Karpas-422 (cell line): ENCODE results near the gene C1orf87. TPM values are rescaled to one million over a fixed set of nuclear protein-coding genes. Genes with fewer than 3 reads are reported as not detected.

Source experiments
- DNase-seq: peaks from one replicate; pipeline ENCODE4 v3.0.0-alpha.2; 2015
- H2AFZ ChIP-seq: fragments of 200-600 bp; sonication (generic); 2 replicates; pipeline ENCODE4 v1.6.1; 2014; ENCODE audit warnings: antibody characterized with exemption, low read length, mixed read lengths
- H3K27ac ChIP-seq: fragments of 200-600 bp; sonication (generic); 2 replicates; pipeline ENCODE4 v1.5.1; 2014; ENCODE audit warnings: mild to moderate bottlenecking, low read length, moderate library complexity
- H3K27me3 ChIP-seq: fragments of 200-600 bp; sonication (generic); 2 replicates; pipeline ENCODE4 v1.6.1; 2014; ENCODE audit warnings: low read length, mixed read lengths
- H3K36me3 ChIP-seq: fragments of 200-600 bp; sonication (generic); 2 replicates; pipeline ENCODE4 v1.6.1; 2014; ENCODE audit warnings: low read length, mixed read lengths; ENCODE audit not compliant: insufficient read depth
- H3K4me1 ChIP-seq: fragments of 200-600 bp; sonication (generic); 2 replicates; pipeline ENCODE4 v1.6.1; 2014; ENCODE audit warnings: mild to moderate bottlenecking, low read length, mixed read lengths
- H3K4me2 ChIP-seq: fragments of 200-600 bp; sonication (generic); 2 replicates; pipeline ENCODE4 v1.6.1; 2014; ENCODE audit warnings: low read length, low read depth, mild to moderate bottlenecking; ENCODE audit not compliant: poor library complexity, severe bottlenecking
- H3K4me3 ChIP-seq: fragments of 200-600 bp; sonication (generic); 2 replicates; pipeline ENCODE4 v1.5.1; 2014; ENCODE audit warnings: mild to moderate bottlenecking, antibody characterized with exemption, low read length, mixed read lengths
- H3K79me2 ChIP-seq: fragments of 200-600 bp; sonication (generic); 2 replicates; pipeline ENCODE4 v1.6.1; 2014; ENCODE audit warnings: mild to moderate bottlenecking, low read length, mixed read lengths
- H3K9ac ChIP-seq: fragments of 200-600 bp; sonication (generic); 2 replicates; pipeline ENCODE4 v1.6.0; 2014; ENCODE audit warnings: low read length
- H3K9me2 ChIP-seq: fragments of 200-600 bp; sonication (generic), shearing (Covaris generic); replicated peaks from 2 replicates; pipeline ENCODE4 v1.6.0; 2014; ENCODE audit warnings: mild to moderate bottlenecking, low read length, moderate library complexity; ENCODE audit not compliant: insufficient read depth
- H3K9me3 ChIP-seq: fragments of 300-700, 200-600 bp; sonication (generic); 2 replicates; pipeline ENCODE4 v1.6.1; 2014; ENCODE audit warnings: low read length, mixed read lengths
- H4K20me1 ChIP-seq: fragments of 200-600 bp; sonication (generic); 2 replicates; pipeline ENCODE4 v1.6.1; 2014; ENCODE audit warnings: mild to moderate bottlenecking, antibody characterized with exemption, low read length, low read depth; ENCODE audit not compliant: insufficient read depth
- total RNA-seq: library from RNA; depleted of rRNA; stranded (reverse); fragments of >200 nt; shearing (Covaris generic); gene quantifications from 2 replicates; pipeline ENCODE4 v1.2.3, GENCODE V29; 2014; ENCODE audit warnings: low replicate concordance

The C1orf87 gene
- total RNA-seq, 1 experiment from 2014 or later = not detected

- Histone ChIP-seq H3K4me3 (no peak overlapping the region), H2AFZ (no peak overlapping the region)
- DNase-seq = no peak
Measured at GRCh38 chr1:60000625-60001024, 72.9 kb downstream of the C1orf87 start.

GRCh38 chr1:59999746-60000145, 73.8 kb downstream of the C1orf87 start:
- Histone ChIP-seq H3K27me3 (no peaks in the 10 kb centered on the region), H3K9me2 (no peaks in the 10 kb centered on the region)

More at GRCh38 chr1:60000625-60001024, 72.9 kb downstream of the C1orf87 start:
- no peak overlapping the region for H3K9ac ChIP-seq
- H4K20me1 ChIP-seq = no peaks in the 10 kb centered on the region
- no peaks in the 10 kb centered on the region for H3K9me3 ChIP-seq
- H3K4me1 ChIP-seq = no peaks in the 10 kb centered on the region
- no peak overlapping the region for H3K27ac ChIP-seq
- no peaks in the 10 kb centered on the region for H3K79me2 ChIP-seq
- no peaks in the 10 kb centered on the region for H3K27me3 ChIP-seq
- no peaks in the 10 kb centered on the region for H3K36me3 ChIP-seq
- no peaks in the 10 kb centered on the region for H3K9me2 ChIP-seq
- H3K4me2 ChIP-seq = no peak overlapping the region

DNA sequence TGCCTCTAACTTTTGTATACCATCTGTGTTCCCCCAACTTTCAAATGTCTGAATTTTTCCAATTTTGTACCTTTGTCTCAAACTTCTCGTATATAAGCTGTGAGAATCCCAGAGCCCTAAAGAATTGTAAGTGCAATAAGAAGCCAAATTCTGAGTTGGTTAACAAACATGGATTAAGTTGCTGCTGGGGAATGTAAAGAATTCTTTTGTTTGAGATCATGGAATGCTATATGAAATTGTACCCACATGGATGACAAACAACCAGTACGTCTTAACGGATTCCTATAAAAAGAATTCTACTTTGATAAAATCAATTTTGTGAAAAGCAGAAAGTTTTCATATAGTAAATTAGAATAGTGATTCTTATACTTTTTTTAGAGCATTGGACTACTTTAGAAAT, 74.6 kb downstream of the C1orf87 start:
- H3K9me2 ChIP-seq = no peaks in the 10 kb centered on the region
- H3K4me3 ChIP-seq = no peak overlapping the region
- no peak for DNase-seq

More at GRCh38 chr1:59999746-60000145, 73.8 kb downstream of the C1orf87 start:
- Histone ChIP-seq H3K9me3 (no peaks in the 10 kb centered on the region), H3K79me2 (no peaks in the 10 kb centered on the region), H3K4me1 (no peaks in the 10 kb centered on the region), H3K27ac (no peak overlapping the region), H3K36me3 (no peaks in the 10 kb centered on the region), H3K4me2 (no peak overlapping the region), H3K9ac (no peak overlapping the region), H4K20me1 (no peaks in the 10 kb centered on the region), H3K4me3 (no peak overlapping the region), H2AFZ (no peak overlapping the region)
- no peak for DNase-seq

DNA sequence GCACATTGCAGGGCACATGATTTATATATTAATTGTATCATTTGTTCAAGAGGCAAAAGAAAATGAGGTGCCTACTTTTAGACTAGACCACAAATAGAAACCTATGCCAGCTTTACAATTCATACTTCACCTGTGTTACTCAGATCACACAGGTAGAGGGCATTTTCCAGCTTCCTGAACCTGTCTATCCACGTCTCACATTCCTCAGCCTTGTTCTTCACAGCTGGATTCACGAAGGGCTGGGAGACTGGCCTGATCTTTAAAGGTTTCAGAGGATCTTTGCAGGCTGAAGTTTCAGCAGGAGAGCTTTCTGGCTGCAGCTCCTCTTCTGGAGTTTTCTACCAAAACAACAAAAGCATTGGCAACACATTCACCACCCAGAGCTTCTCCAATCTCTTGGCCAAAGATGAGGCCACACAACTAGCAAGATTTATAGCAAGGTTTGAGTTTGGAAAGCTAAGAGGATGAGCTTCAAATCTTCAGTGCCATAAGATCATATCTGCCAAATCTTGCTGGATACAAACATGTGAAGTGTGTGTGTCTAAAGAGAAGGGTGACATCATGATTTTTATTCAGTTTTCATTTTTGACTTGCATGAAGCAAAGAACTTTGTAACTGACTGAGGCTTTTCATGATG, 76.0 kb downstream of the C1orf87 start:
- Histone ChIP-seq H3K27ac (no peak overlapping the region), H3K9me2 (no peaks in the 10 kb centered on the region), H3K4me2 (no peak overlapping the region), H3K79me2 (no peaks in the 10 kb centered on the region), H3K27me3 (no peaks in the 10 kb centered on the region), H3K4me3 (no peak overlapping the region), H3K9ac (no peak overlapping the region), H3K36me3 (no peaks in the 10 kb centered on the region), H3K4me1 (no peaks in the 10 kb centered on the region), H2AFZ (no peak overlapping the region), H4K20me1 (no peaks in the 10 kb centered on the region), H3K9me3 (no peaks in the 10 kb centered on the region)
- no peak for DNase-seq

More for the DNA sequence above, 74.6 kb downstream of the C1orf87 start:
- no peak overlapping the region for H3K4me2 ChIP-seq
- H3K9me3 ChIP-seq = no peaks in the 10 kb centered on the region
- no peaks in the 10 kb centered on the region for H3K4me1 ChIP-seq
- H2AFZ ChIP-seq = no peak overlapping the region
- no peak overlapping the region for H3K27ac ChIP-seq
- no peaks in the 10 kb centered on the region for H4K20me1 ChIP-seq
- H3K27me3 ChIP-seq = no peaks in the 10 kb centered on the region
- no peaks in the 10 kb centered on the region for H3K79me2 ChIP-seq
- H3K36me3 ChIP-seq = no peaks in the 10 kb centered on the region
- H3K9ac ChIP-seq = no peak overlapping the region

- Histone ChIP-seq H3K9ac (no peak overlapping the region), H3K27me3 (no peaks in the 10 kb centered on the region), H4K20me1 (no peaks in the 10 kb centered on the region), H3K4me2 (no peak overlapping the region), H3K4me3 (no peak overlapping the region), H3K79me2 (no peaks in the 10 kb centered on the region), H2AFZ (no peak overlapping the region), H3K36me3 (no peaks in the 10 kb centered on the region), H3K27ac (no peak overlapping the region), H3K9me3 (no peaks in the 10 kb centered on the region), H3K9me2 (no peaks in the 10 kb centered on the region), H3K4me1 (no peaks in the 10 kb centered on the region)
- DNase-seq = no peak
Measured at GRCh38 chr1:59994302-59995198, 79.0 kb downstream of the C1orf87 start.

DNA sequence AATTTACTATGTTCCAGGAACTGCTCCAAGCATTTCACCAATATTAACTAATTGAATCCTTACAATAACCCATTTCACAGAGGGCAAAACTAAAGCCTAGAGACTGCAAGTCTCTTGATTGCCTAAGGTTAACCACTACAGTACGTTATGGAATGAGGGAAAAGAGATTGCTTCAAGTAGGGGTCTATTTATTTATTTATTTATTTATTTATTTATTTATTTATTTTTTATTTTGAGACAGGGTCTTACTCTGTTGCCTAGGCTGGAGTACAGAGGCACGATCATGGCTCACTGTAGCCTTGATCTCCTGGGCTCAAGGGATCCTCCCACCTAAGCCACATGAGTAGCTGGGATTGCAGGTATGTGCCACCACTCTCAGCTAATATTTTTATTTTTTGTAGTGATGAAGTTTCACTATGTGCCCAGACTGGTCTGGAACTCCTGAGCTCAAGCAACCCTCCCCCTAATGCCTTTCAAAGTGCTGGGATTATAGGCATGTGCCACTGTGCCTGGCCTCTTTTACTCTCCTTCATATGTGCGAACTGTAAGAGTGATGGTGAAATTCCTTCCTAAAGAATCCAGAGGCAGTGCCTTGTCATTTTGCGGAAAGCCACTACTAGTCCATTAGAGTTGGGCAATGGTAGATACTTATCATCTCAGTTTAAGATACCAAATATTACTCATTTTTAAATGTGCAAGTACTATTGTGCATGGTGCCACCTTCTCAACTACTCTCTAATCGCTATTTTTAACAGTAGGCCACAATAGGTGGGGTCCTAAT, 81.3 kb downstream of the C1orf87 start:
- no peak for DNase-seq

GRCh38 chr1:59990470-59990869, 83.1 kb downstream of the C1orf87 start:
- Histone ChIP-seq H3K9ac (no peak overlapping the region), H3K36me3 (no peaks in the 10 kb centered on the region), H3K9me2 (no peaks in the 10 kb centered on the region), H3K4me1 (no peaks in the 10 kb centered on the region), H2AFZ (no peak overlapping the region), H3K27ac (no peak overlapping the region), H3K79me2 (no peaks in the 10 kb centered on the region), H3K4me2 (no peak overlapping the region), H4K20me1 (no peaks in the 10 kb centered on the region), H3K4me3 (no peak overlapping the region), H3K27me3 (no peaks in the 10 kb centered on the region), H3K9me3 (no peaks in the 10 kb centered on the region)
- no peak for DNase-seq

More for the DNA sequence above, 81.3 kb downstream of the C1orf87 start:
- H3K36me3 ChIP-seq = no peaks in the 10 kb centered on the region
- H3K27ac ChIP-seq = no peak overlapping the region
- no peak overlapping the region for H3K4me3 ChIP-seq
- no peaks in the 10 kb centered on the region for H3K79me2 ChIP-seq
- no peak overlapping the region for H3K9ac ChIP-seq
- no peaks in the 10 kb centered on the region for H4K20me1 ChIP-seq
- no peak overlapping the region for H3K4me2 ChIP-seq
- H2AFZ ChIP-seq = no peak overlapping the region
- no peaks in the 10 kb centered on the region for H3K27me3 ChIP-seq
- no peaks in the 10 kb centered on the region for H3K9me2 ChIP-seq
- H3K9me3 ChIP-seq = no peaks in the 10 kb centered on the region
- no peaks in the 10 kb centered on the region for H3K4me1 ChIP-seq
